Parietal lobe (tissue), 1 donor: ENCODE results near the gene GSC2. TPM values are rescaled to one million over a fixed set of nuclear protein-coding genes. Genes with fewer than 3 reads are reported as not detected.

ENCODE experiments used
- total RNA-seq: library from RNA; depleted of rRNA; stranded (reverse); fragments of >200 nt; gene quantifications from one replicate; pipeline ENCODE4 v1.2.3, GENCODE V29; 2014

The GSC2 gene, protein sequence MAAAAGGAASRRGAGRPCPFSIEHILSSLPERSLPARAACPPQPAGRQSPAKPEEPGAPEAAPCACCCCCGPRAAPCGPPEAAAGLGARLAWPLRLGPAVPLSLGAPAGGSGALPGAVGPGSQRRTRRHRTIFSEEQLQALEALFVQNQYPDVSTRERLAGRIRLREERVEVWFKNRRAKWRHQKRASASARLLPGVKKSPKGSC
- not detected for total RNA-seq

GRCh38 chr22:19149991-19150390 lies at the start of gene GSC2:
Gene GSC2 (minus strand): TSS chr22:19150292. CDS start chr22:19150283, 9 bp downstream.

DNA sequence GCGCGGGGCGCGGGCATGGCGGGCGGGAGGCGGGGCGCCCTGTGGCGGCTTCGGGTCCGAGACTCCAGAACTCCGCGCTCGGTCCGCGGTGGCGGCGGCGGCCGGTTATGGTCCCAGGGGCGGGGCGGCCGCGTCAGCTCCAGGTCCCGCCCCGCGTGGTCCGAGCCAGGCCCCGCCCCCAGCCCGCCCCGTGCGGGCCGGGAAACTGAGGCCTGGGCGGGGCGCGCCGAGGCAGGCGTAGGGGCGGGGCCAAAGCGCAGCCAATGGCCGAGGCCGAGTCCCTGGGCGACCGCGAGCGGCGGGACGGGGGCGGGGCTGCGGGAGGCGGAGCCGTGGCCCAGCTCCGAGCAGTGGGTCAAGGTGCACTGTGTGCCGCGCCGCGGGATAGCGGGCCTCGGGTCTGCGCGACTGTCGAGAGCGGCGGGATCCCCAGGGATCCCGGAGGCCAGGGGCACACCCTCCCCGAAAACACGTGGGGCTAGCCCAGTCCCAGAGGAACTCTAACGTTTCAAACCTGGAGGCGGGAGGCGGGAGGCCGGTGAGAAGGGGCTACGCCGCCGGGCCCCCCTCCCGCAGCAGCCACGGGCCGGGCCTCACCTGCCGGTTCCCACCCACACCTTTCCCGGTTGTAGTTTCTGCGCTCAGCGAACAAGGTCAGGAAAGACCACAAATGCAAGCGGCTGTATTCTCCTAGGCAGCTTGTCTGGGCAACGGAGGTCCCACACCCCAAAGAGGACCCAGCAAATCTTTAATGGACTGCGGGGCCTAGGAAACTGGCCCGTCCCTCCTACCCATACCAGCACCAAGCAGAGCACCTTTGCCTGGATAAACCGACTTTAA lies 28.8 kb upstream of the GSC2 start, which contains the start of gene SLC25A1:
Gene SLC25A1 (minus strand): TSS at position 80 of the 840 bp plus-strand sequence. CDS start 63 bp downstream, at position 17.

GRCh38 chr22:19130959-19131684 lies 19.0 kb downstream of the GSC2 start, which contains the start of gene TSSK2:
Gene TSSK2 (plus strand): TSS chr22:19131308. CDS start chr22:19131400, 92 bp downstream.

GRCh38 chr22:19122143-19122751 lies 27.8 kb downstream of the GSC2 start, which contains the start of gene DGCR2:
Gene DGCR2 (minus strand): TSS chr22:19122412. CDS start chr22:19122206, 206 bp downstream.

Other genes starting within 250 kb of the GSC2 start
- gene DGCR6, start 244.0 kb downstream of the GSC2 start, total RNA-seq, result 18.8 TPM
- gene PRODH, start 214.0 kb downstream of the GSC2 start, total RNA-seq, result 2.8 TPM
- gene DGCR2, start 27.9 kb downstream of the GSC2 start, total RNA-seq, result 78.6 TPM
- gene TSSK2, start 19.0 kb downstream of the GSC2 start, total RNA-seq, result not detected
- 14.4 TPM for gene ESS2, start 5.6 kb downstream of the GSC2 start, total RNA-seq
- 32.2 TPM for gene SLC25A1, start 28.4 kb upstream of the GSC2 start, total RNA-seq
- 18.2 TPM for gene CLTCL1, start 141.4 kb upstream of the GSC2 start, total RNA-seq